Heart left ventricle (tissue), 16 donors: ENCODE data around the gene DUSP10. TPM values are rescaled to one million over a fixed set of nuclear protein-coding genes. Genes with fewer than 3 reads are reported as not detected.

Experiments used
- ATAC-seq, 4 donors: fragments of 200-7000 bp; cut with Tn5 transposase; one replicate each; pipeline ENCODE4 v1.9.1; 2020 to 2022; ENCODE audit warnings: moderate library complexity in 4 of 4, mild to moderate bottlenecking in 3 of 4, moderate number of reproducible peaks in 1 of 4
- DNase-seq, 5 donors: peaks; one replicate each; pipeline ENCODE4 v3.0.0-alpha.2; 2020
- H3K27ac ChIP-seq, 12 donors: fragments of 200-600 bp; sonication (generic) in 4 of 12; one replicate each; pipeline versions ENCODE4 v1.5.0 to v1.8.0; 2016 to 2022; ENCODE audit warnings: mild to moderate bottlenecking in 2 of 12
- H3K27me3 ChIP-seq, 9 donors: fragments of 200-600 bp; sonication (generic) in 2 of 9; one replicate each; pipeline versions ENCODE4 v1.5.1 to v1.8.0; 2016 to 2022; ENCODE audit warnings: mild to moderate bottlenecking in 3 of 9
- H3K36me3 ChIP-seq, 9 donors: fragments of 200-600 bp; sonication (generic) in 2 of 9; one replicate each; pipeline versions ENCODE4 v1.5.0 to v1.8.0; 2018 to 2022; ENCODE audit warnings: mild to moderate bottlenecking in 2 of 9
- H3K4me1 ChIP-seq, 12 donors: fragments of 200-600 bp; sonication (generic) in 4 of 12; one replicate each; pipeline versions ENCODE4 v1.5.0 to v1.8.0; 2016 to 2022; ENCODE audit warnings: mild to moderate bottlenecking in 3 of 12
- H3K4me3 ChIP-seq, 12 donors: fragments of 200-600 bp; sonication (generic) in 4 of 12; one replicate each; pipeline versions ENCODE4 v1.5.0 to v1.8.0; 2017 to 2022; ENCODE audit warnings: mild to moderate bottlenecking in 9 of 12, moderate library complexity in 4 of 12
- H3K9me3 ChIP-seq, 12 donors: fragments of 200-600 bp; sonication (generic) in 4 of 12; one replicate each; pipeline versions ENCODE4 v1.5.0 to v1.8.0; 2016 to 2022; ENCODE audit warnings: mild to moderate bottlenecking in 1 of 12
- POLR2A ChIP-seq, 2 donors: fragments of 450-650 bp; IDR thresholded peaks; one replicate each; pipeline ENCODE4 v1.6.1; 2017; ENCODE audit warnings: antibody characterized with exemption in 2 of 2, mild to moderate bottlenecking in 2 of 2, moderate library complexity in 2 of 2
- WGBS, 4 donors: extraction: QIAGEN DNeasy Blood & Tissue Kit in 2 of 4; methylation state at CpG; one replicate each; pipeline versions ENCODE4 v1.1.5 to v1.1.7; 2013 to 2018; 5-methylcytosine and 5-hydroxymethylcytosine counted together
- intact Hi-C, 10 donors: fragments of 100-400 bp; cut with DNase I; formaldehyde crosslinking; loops; one replicate each; pipeline versions ENCODE4 v1.11.1 to v1.14.2; 2022
- polyA plus RNA-seq, 2 donors: library from polyadenylated mRNA; stranded (reverse); fragments of 200-250 nt; gene quantifications; one replicate each; pipeline ENCODE4 v1.2.3, GENCODE V29; 2013
- total RNA-seq, 9 donors: library from RNA; depleted of rRNA in 2 of 9; stranded (reverse); fragments of >200 nt in 2 of 9; fragmentation: NEBNext Ultra II Directional in 3 of 9; extraction: Animal tissue kit (Norgen Biotek cat#: 25700) in 3 of 9; gene quantifications; one replicate each; pipeline versions ENCODE4 v1.1.0 to v1.2.4, GENCODE V29; 2016 to 2023
- TF ChIP-seq, protein P1 (sequence below), 12 donors: fragments of 200-600 bp; sonication (generic) in 4 of 12; IDR thresholded peaks; one replicate each; pipeline versions ENCODE4 v1.5.0 to v1.8.0; 2018 to 2022; ENCODE audit warnings: antibody characterized with exemption in 12 of 12, mild to moderate bottlenecking in 5 of 12
- donor health status: ischemic (EF 13 %, LVEDD 7.1; RV severe dilation, severe dysfunction).
- donor health status: healthy with polysubstance abuse.
- donor health status: DM: no; HTN: yes; CAD: no.
- donor health status: DM: no; HTN: no; CAD: no.
- donor health status: ischemic (EF 25% LVEDD 6.9; RV normal size, moderate dysfunction).
- donor health status: ischemic (EF 25% LVEDD 5.7; RV mildly dilated, moderate dysfunction).
- donor health status: healthy.
- donor health status: DM: yes; HTN: yes; CAD: no.
- donor health status: ischemic (EF 35%, LVEDD 5.7; RV mildly dilated, moderate dysfunction).
- donor health status: nonischemic (EF 11% LVEDD 7.7; RV severe dilation, severe dysfunction).
- donor health status: DM: yes; HTN: yes; CAD: no.
- donor health status: PGD.
- donor health status: ischemic (EF 29% LVEDD 5.4; RV normal size, mild dysfunction).
- donor health status: nonischemic (EF 23%, LVEDD 6.1; RV moderate dilation, normal function).

DUSP10 gene
- total and polyA plus RNA-seq, 11 donors = 2.2 to 7.1 (median 3.9) TPM

DNA sequence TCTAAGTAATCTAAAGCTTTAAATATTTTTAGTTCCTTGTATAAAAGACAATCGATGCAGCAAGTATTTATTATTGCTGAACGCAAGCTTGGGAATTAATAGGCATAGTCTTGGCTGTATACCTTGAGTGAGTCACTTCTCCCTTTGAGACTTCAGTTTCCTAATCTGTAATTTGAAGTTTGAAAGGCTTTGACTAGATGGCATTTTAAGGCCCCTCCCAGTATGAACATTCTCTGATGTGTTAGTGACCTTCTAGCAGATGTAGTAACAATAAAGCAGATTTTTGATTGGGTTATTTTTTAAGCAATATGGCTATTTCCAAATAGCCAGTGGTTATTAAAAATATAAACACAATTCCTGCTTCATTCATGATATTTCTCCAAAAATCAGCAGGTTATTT is 58.2 kb downstream of the DUSP10 start:
- H3K36me3 ChIP-seq = no peaks in the 10 kb centered on the region
- intact Hi-C loops = no loop called here
- H3K4me1 ChIP-seq = peaks cover 0 to 8% (median 0%) of the 10 kb centered on the region in 12 donors
- WGBS, 4 donors = 82 to 94% (median 90%) methylated on average over 2 of the region's 2 CpGs
- H3K4me3 ChIP-seq = no peak overlapping the region
- H3K9me3 ChIP-seq = peaks cover 0 to 12% (median 3%) of the 10 kb centered on the region in 12 donors
- no peak for TF ChIP-seq POLR2A (IDR thresholded peaks at IDR 0.05)
- TF ChIP-seq, protein P1, sequence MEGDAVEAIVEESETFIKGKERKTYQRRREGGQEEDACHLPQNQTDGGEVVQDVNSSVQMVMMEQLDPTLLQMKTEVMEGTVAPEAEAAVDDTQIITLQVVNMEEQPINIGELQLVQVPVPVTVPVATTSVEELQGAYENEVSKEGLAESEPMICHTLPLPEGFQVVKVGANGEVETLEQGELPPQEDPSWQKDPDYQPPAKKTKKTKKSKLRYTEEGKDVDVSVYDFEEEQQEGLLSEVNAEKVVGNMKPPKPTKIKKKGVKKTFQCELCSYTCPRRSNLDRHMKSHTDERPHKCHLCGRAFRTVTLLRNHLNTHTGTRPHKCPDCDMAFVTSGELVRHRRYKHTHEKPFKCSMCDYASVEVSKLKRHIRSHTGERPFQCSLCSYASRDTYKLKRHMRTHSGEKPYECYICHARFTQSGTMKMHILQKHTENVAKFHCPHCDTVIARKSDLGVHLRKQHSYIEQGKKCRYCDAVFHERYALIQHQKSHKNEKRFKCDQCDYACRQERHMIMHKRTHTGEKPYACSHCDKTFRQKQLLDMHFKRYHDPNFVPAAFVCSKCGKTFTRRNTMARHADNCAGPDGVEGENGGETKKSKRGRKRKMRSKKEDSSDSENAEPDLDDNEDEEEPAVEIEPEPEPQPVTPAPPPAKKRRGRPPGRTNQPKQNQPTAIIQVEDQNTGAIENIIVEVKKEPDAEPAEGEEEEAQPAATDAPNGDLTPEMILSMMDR (IDR thresholded peaks at IDR 0.05) = no peak
- no peaks in the 10 kb centered on the region for H3K27me3 ChIP-seq
- no peak overlapping the region for H3K27ac ChIP-seq
- ATAC-seq (no peak), DNase-seq (no peak)

- H3K27ac ChIP-seq = no peak overlapping the region
- H3K36me3 ChIP-seq = no peaks in the 10 kb centered on the region
- H3K4me1 ChIP-seq = no peaks in the 10 kb centered on the region
- ATAC-seq (no peak), DNase-seq (no peak)
- TF ChIP-seq POLR2A (IDR thresholded peaks at IDR 0.05) = no peak
- TF ChIP-seq, protein P1 (IDR thresholded peaks at IDR 0.05) = no peak
- H3K9me3 ChIP-seq = peaks cover 0 to 12% (median 3%) of the 10 kb centered on the region in 12 donors
- WGBS, 4 donors = 68 to 79% (median 75%) methylated on average over 2 of the region's 2 CpGs
- intact Hi-C loops = no loop called here
- no peak overlapping the region for H3K4me3 ChIP-seq
- H3K27me3 ChIP-seq = no peaks in the 10 kb centered on the region
Observed at GRCh38 chr1:221680085-221680484, 61.8 kb downstream of the DUSP10 start.

DNA sequence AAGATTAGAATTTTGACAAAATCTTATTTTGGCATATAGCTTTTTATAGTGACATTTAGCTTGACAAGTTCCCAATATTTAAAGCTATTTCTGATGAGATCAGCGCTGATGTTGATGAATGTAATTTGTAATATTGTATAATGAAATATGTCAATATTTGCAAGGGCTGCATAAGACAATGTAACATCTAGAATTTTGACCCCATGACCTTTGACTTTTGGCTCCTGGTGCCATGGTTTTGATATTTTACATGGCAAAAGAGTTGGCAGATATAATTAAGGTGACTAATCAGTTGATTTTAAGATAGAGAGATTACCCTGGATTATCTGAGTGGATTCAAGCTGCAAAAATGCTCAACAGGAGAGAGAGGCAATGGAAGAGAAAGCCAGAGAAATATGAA is 63.9 kb downstream of the DUSP10 start:
- no peak overlapping the region for H3K4me3 ChIP-seq
- H3K27me3 ChIP-seq = no peaks in the 10 kb centered on the region
- H3K36me3 ChIP-seq = no peaks in the 10 kb centered on the region
- no peak overlapping the region for H3K27ac ChIP-seq
- 93 to 100% (median 94%) methylated on average over 1 of the region's 1 CpG for WGBS, 4 donors
- H3K4me1 ChIP-seq = no peaks in the 10 kb centered on the region
- TF ChIP-seq, protein P1 (IDR thresholded peaks at IDR 0.05) = no peak
- TF ChIP-seq POLR2A (IDR thresholded peaks at IDR 0.05) = no peak
- intact Hi-C loops = no loop called here
- DNase-seq (no peak), ATAC-seq (no peak)
- H3K9me3 ChIP-seq = peaks cover 0 to 12% (median 3%) of the 10 kb centered on the region in 12 donors

DNA sequence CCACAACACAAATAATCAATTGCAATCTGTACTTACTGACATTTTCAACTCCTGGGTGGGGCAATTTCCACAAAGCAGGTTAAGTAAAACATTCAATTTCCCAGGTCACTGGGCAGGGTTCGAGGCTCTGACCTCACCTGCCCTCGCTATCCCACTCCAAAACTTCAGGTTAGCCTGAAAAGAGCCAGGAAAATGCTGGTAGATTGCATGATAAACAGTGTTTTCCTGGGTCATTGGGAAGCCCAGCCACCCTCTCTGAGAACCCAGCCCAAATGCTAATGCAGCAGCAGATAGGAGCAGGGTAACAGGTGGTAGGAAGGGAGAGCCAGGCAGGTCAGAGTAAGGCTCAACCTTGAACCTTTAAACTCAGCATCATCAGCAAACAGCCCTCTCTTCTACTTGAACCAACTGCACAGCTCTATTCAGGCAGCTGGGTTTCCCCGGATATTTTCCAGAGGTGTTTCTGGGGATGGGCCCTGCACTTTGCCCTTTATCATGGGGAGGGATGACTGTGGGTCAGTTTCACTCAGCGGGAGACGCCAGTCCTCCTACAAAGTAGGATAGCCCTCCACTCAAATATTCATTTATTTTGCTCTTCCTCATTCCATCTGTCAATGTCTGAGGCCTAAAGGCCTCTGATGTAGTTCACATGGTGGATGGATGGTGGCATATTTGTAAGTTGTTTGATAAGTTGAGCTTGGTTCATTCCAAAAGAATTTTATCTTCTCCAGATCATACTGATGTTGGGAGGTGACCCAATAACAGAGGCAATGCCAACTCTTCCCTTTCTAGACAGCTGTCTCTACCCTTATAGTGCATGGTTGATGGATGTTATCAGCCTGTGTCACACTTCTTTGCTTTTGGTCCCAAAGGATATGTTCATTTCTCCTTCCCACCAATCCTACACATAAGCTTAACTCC is 65.7 kb downstream of the DUSP10 start:
- WGBS, 4 donors = 60 to 81% (median 76%) methylated on average over 5 of the region's 5 CpGs
- Histone ChIP-seq H3K4me1 (no peaks in the 10 kb centered on the region), H3K4me3 (no peak overlapping the region), H3K27me3 (no peaks in the 10 kb centered on the region), H3K36me3 (no peaks in the 10 kb centered on the region), H3K27ac (no peak overlapping the region), H3K9me3 (peaks cover 0 to 12% (median 3%) of the 10 kb centered on the region in 12 donors)
- ATAC-seq (no peak), DNase-seq (no peak)
- intact Hi-C loops = no loop called here
- TF ChIP-seq, protein P1 (IDR thresholded peaks at IDR 0.05) = no peak
- TF ChIP-seq POLR2A (IDR thresholded peaks at IDR 0.05) = no peak
